RWPE2 (cell line): Measurements from ENCODE around the gene MTCH2.

Experiments
- ATAC-seq: fragments of 200-7000 bp; cut with Tn5 transposase; 3 replicates; pipeline ENCODE4 v1.9.1; 2021; ENCODE audit warnings: low read depth
- DNase-seq: peaks from one replicate; pipeline ENCODE4 v3.0.0-alpha.2; 2020; ENCODE audit warnings: low spot score
- H3K27ac ChIP-seq: fragments of 450-650 bp; 2 replicates; pipeline ENCODE4 v1.5.1; 2017; ENCODE audit warnings: mild to moderate bottlenecking; ENCODE audit not compliant: poor library complexity, severe bottlenecking
- H3K27me3 ChIP-seq: fragments of 250-450 bp; sonication (Bioruptor Pico); 2 replicates; pipeline ENCODE4 v1.5.1; 2021; ENCODE audit warnings: mild to moderate bottlenecking, moderate library complexity; ENCODE audit not compliant: insufficient read depth, poor library complexity, severe bottlenecking
- H3K36me3 ChIP-seq: fragments of 250-450 bp; sonication (Bioruptor Pico); 2 replicates; pipeline ENCODE4 v1.5.1; 2020; ENCODE audit warnings: low read depth, mild to moderate bottlenecking, moderate library complexity
- H3K4me1 ChIP-seq: fragments of 250-450 bp; sonication (Bioruptor Pico); 2 replicates; pipeline ENCODE4 v1.5.1; 2021; ENCODE audit warnings: mild to moderate bottlenecking, moderate library complexity; ENCODE audit not compliant: insufficient read depth, poor library complexity, severe bottlenecking
- H3K4me3 ChIP-seq: fragments of 250-450 bp; sonication (Bioruptor Pico); 2 replicates; pipeline ENCODE4 v1.5.1; 2021; ENCODE audit warnings: mild to moderate bottlenecking, moderate library complexity; ENCODE audit not compliant: severe bottlenecking
- H3K9me3 ChIP-seq: fragments of 250-450 bp; sonication (Bioruptor Pico); 2 replicates; pipeline ENCODE4 v1.5.1; 2021; ENCODE audit warnings: mild to moderate bottlenecking, moderate library complexity; ENCODE audit not compliant: severe bottlenecking
- CTCF ChIP-seq: fragments of 450-650 bp; IDR thresholded peaks from one replicate; pipeline ENCODE4 v1.5.1; 2017; ENCODE audit warnings: mild to moderate bottlenecking, moderate library complexity; ENCODE audit not compliant: poor library complexity, severe bottlenecking

MTCH2 gene

DNA sequence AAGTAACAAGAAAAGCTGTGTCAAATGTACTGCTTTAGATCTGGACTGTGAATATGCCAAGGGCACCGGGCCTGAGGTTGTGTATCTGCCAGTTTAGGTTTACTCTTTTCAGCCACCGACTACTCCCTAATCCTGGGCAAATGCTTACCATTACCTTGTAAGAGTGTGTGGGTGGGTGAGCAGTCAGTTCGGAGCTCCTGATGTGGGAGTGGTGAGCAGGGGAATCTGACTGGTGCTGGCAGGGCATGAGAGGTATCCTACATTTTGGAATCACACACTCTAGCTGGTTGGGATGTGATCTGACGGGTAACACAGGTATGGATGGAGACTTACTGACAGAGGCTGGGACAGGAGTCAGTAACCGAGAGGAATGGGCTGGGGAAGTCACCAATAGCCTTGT is 58.5 kb downstream of the MTCH2 start:
- ATAC-seq (no peak), DNase-seq (no peak)
- peaks cover 48% of the 10 kb centered on the region for H3K36me3 ChIP-seq
- H3K9me3 ChIP-seq, result no peaks in the 10 kb centered on the region
- H3K4me1 ChIP-seq, result peaks cover 4% of the 10 kb centered on the region
- no peaks in the 10 kb centered on the region for H3K27me3 ChIP-seq
- no peak overlapping the region for H3K4me3 ChIP-seq
- no peak overlapping the region for H3K27ac ChIP-seq
- no peak for TF ChIP-seq CTCF

GRCh38 chr11:47578524-47579494 is 63.5 kb downstream of the MTCH2 start, which contains the start of the genes KBTBD4 and NDUFS3:
Gene KBTBD4, minus strand, starts transcription at chr11:47578970. Its CDS starts 19 bp downstream, at chr11:47578951.
Gene NDUFS3, plus strand, starts transcription at chr11:47579074. Its CDS starts 18 bp downstream, at chr11:47579092.
- H3K4me3 ChIP-seq, result peak within 1 kb of the TSS; percentile 93
- peaks cover 71% of the 10 kb centered on the region for H3K36me3 ChIP-seq
- peak; percentile 88 for ATAC-seq
- DNase-seq, result peak; percentile 88
- peak within 1 kb of the TSS; percentile 51 for H3K27ac ChIP-seq
- no peaks in the 10 kb centered on the region for H3K9me3 ChIP-seq
- H3K27me3 ChIP-seq, result no peaks in the 10 kb centered on the region
- TF ChIP-seq CTCF, result no peak
- H3K4me1 ChIP-seq, result peaks cover 8% of the 10 kb centered on the region

DNA sequence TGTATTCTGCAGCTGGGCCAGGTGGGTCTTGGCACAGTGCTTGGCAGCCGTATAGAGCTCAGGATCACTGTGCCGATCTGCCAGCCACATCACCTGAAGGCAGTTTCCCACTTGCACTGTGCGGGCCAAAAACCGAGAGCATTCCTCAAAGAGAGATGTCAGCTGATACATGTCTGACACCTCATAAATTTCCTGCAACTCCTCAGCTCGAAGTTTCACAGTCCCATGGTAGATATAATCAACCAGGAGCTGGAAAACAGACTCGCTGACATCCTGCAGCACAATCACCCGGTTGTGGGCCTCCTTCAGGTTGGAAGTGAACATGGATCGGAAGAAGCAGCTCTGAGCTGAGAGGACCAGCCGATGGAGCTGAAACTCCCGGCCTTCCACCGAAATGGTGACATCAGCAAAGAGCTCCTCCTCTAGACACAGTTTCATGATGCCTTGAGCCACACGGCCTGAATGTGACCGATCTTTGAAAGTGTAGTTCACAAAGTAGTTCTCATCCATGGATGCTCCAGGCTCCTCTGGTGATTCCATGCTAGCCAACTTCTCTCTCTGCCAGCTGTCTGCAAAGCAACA is 64.8 kb downstream of the MTCH2 start:
- H3K4me3 ChIP-seq, result peak overlapping the region; percentile 93
- DNase-seq, result no peak
- H3K27ac ChIP-seq, result peak overlapping the region; percentile 51
- peak; percentile 6; the same call in 1 of the 3 replicates for ATAC-seq
- H3K9me3 ChIP-seq, result no peaks in the 10 kb centered on the region
- TF ChIP-seq CTCF, result no peak
- no peaks in the 10 kb centered on the region for H3K27me3 ChIP-seq
- H3K4me1 ChIP-seq, result peaks cover 8% of the 10 kb centered on the region
- H3K36me3 ChIP-seq, result peaks cover 71% of the 10 kb centered on the region

DNA sequence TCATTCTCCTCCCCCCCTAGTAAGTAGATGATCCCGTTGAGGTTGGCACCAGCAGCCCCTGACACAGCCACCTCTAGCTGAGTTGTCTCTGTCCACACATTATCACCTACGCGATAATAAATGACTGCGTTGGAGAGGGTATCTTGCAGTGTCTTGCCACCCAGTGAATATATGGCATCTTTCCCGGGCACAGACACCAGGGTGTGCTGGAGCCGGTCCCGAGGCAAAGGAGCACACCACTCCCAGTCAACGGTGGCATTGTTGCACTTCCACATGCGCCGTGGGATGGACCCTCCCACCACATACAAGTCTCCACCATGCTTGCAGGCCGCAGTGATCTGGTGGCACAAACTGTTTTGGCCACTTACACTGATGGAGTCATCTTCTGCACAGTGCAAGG is 69.0 kb downstream of the MTCH2 start:
- Histone ChIP-seq H3K4me3 (no peak overlapping the region), H3K36me3 (peaks cover 84% of the 10 kb centered on the region), H3K27me3 (no peaks in the 10 kb centered on the region), H3K4me1 (peaks cover 13% of the 10 kb centered on the region), H3K9me3 (no peaks in the 10 kb centered on the region), H3K27ac (no peak overlapping the region)
- no peak for ATAC-seq
- no peak for TF ChIP-seq CTCF
- DNase-seq, result no peak
